Measurements from ENCODE around the gene OR51A4. TPM values are rescaled to one million over a fixed set of nuclear protein-coding genes. Genes with fewer than 3 reads are reported as not detected.

The OR51A4 gene, protein sequence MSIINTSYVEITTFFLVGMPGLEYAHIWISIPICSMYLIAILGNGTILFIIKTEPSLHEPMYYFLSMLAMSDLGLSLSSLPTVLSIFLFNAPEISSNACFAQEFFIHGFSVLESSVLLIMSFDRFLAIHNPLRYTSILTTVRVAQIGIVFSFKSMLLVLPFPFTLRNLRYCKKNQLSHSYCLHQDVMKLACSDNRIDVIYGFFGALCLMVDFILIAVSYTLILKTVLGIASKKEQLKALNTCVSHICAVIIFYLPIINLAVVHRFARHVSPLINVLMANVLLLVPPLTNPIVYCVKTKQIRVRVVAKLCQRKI
- total RNA-seq, result not detected in 2 replicates

DNA sequence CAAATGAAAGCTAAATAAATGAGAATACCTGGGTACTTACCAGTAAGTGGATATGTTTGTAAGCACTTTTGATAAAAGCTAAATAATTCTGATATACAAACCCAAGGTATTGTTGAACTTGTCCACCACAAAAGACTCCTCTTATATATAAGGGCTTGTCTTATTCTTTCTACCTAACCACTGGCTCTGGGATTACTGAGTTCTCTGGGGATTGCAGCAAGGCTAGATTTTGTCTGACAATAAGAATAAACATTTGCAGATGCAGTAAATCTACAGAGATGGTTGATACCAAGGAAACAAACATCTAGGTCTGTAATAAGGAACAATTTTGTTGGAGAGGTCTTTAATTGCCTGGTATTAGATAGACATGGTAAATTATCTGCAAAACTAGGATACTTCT lies at the start of gene OR51A4:
Gene OR51A4, minus strand, starts transcription at position 101 of the 400 bp plus-strand sequence. CDS start 505 bp downstream, outside the sequence.

DNA sequence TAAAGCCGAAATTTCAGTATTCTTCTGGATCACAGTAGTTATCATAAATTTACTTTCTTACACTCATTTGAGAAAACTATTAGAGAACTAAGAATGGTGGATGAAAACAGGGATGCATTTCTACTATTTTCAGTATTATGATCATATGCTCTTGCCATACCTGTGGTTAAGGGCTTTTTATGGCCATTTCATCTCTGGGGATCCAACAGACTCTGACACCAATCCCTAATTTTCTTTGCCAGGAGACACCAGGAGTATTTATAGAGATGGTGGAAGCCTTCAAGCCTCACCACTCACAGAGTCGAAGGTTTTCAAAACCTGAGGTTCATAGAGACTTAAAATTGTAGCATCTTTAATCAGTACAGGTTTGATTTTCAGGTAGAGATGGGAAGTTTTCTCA lies 47.1 kb upstream of the OR51A4 start, which contains the start of gene OR51L1:
Gene OR51L1, plus strand, starts transcription at position 301 of the 400 bp plus-strand sequence. CDS start 4,132 bp downstream, outside the sequence.

DNA sequence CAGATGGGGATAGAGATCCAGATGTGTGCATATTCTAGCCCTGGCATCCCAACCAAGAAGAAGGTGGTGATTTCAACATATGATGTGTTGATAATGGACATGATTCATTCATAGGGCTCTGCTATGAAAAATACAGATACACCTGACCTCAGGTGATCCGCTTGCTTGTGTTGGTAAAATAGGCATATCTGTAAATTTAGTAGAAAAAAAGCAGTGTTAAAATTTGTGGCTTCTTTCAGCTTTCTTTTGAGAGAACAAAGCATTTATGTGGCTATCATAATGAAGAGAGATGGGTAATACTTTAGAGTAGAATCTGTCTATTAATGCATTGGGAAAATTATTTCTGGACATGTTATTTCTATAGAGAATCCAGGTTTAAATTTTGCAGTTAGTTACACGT lies 8.2 kb upstream of the OR51A4 start, which contains the start of gene OR51A2:
Gene OR51A2, minus strand, starts transcription at position 101 of the 400 bp plus-strand sequence. Its CDS starts 0 bp downstream, at position 101.

DNA sequence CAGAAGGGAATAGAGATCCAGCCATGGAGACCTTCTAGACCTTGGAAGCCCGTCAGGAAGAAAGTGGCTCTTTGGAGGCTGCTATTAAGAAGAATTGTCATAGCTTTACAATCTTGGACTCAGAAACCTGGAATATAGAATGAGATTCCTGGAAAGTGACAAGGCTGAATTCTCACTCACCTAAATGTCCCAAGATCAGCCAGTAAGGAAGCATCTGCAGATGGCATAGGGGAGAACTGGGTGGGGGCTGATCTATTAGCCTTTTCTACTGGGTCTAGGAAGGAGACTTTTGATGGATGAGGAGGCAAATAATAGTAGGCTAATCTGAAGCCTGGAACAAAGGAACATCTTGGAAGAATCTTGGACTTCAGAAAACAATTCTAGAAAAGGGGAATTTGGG lies 23.2 kb downstream of the OR51A4 start, which contains the start of gene OR51G1:
Gene OR51G1, minus strand, starts transcription at position 101 of the 400 bp plus-strand sequence. Its CDS starts 0 bp downstream, at position 101.

DNA sequence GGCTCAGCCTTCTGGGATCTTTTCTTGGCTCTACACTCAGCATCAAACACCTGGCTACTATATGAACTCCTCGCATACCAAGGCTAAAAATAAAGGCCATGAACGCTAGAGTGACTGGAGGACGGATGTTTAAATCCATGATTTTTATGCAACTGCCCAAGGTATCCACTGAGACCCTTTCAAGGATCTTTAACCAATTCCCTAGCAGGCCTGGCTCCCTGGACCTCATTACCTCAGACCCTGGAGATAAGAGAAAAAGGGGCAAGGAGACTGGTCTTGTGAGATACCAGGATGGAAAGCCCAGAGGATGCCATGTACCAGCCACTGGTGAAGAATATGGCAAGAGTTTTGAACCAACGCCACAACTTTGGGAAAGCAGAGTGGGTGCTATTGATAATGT lies 28.2 kb downstream of the OR51A4 start, which contains the start of gene OR51G2:
Gene OR51G2, minus strand, starts transcription at position 101 of the 400 bp plus-strand sequence. CDS start 3,687 bp downstream, outside the sequence.

DNA sequence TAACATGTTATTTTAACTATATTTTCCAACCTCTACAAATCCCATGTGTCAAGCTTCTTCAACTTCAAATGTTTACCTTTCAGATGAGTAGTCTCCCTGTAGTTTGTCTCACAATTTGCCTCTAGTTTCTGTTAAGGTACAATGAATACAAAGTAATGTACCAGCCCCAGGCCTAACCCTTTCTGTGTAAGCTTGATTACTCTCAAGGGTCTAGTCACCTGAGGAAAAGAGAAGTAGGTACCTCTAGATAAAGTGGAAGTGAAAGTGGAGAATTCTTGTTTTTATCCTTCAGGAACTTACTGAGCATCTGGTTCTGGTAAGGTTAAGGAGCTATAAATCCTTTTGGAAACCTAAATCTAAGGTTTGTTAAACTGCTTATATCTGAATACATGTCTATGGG lies 43.9 kb downstream of the OR51A4 start, which contains the start of gene OR51A7:
Gene OR51A7, plus strand, starts transcription at position 300 of the 400 bp plus-strand sequence. CDS start 3,587 bp downstream, outside the sequence.

Other genes with a start within 250 kb of the OR51A4 start
- gene OR51E2, start 249.8 kb downstream of the OR51A4 start, total RNA-seq, result not detected in 2 replicates
- gene MMP26, start 242.8 kb downstream of the OR51A4 start, total RNA-seq, result not detected in 2 replicates
- not detected in 2 replicates for gene OR51F1, start 177.7 kb downstream of the OR51A4 start, total RNA-seq
- gene OR52R1, start 143.2 kb downstream of the OR51A4 start, total RNA-seq, result not detected in 2 replicates
- not detected in 2 replicates for gene OR51F2, start 126.3 kb downstream of the OR51A4 start, total RNA-seq
- gene OR51S1, start 98.4 kb downstream of the OR51A4 start, total RNA-seq, result not detected in 2 replicates
- gene OR51T1, start 65.7 kb downstream of the OR51A4 start, total RNA-seq, result not detected in 2 replicates
- gene OR51A7, start 43.8 kb downstream of the OR51A4 start, total RNA-seq, result not detected in 2 replicates
- gene OR51G2, start 28.3 kb downstream of the OR51A4 start, total RNA-seq, result not detected in 2 replicates
- gene OR51G1, start 23.3 kb downstream of the OR51A4 start, total RNA-seq, result not detected in 2 replicates
- gene OR51A2, start 8.1 kb upstream of the OR51A4 start, total RNA-seq, result not detected in 2 replicates
- gene OR51L1, start 47.2 kb upstream of the OR51A4 start, total RNA-seq, result not detected in 2 replicates
- not detected in 2 replicates for gene OR52J3, start 98.9 kb upstream of the OR51A4 start, total RNA-seq
- gene OR52E2, start 112.0 kb upstream of the OR51A4 start, total RNA-seq, result not detected in 2 replicates
- gene OR52E1, start 122.0 kb upstream of the OR51A4 start, total RNA-seq, result not detected in 2 replicates
- gene OR52A5, start 190.8 kb upstream of the OR51A4 start, total RNA-seq, result not detected in 2 replicates
- not detected in 2 replicates for gene OR52A1, start 207.2 kb upstream of the OR51A4 start, total RNA-seq

Measured in subcutaneous preadipocyte (primary cell).